PFSK-1 (cell line): Measurements from ENCODE around the gene MAP4K4.

Experiments
- FOXP2 ChIP-seq: optimal IDR thresholded peaks from 2 replicates; pipeline ENCODE3; 2011; ENCODE audit warnings: borderline replicate concordance, control low read depth, inconsistent platforms; ENCODE audit not compliant: insufficient read depth; ENCODE audit errors: extremely low read length, extremely low read depth
- POLR2AphosphoS5 ChIP-seq: IDR thresholded peaks from 2 replicates; pipeline ENCODE4 v1.6.1; 2012; ENCODE audit warnings: low read depth, mild to moderate bottlenecking, control low read depth, low read length, moderate library complexity
- SIN3A ChIP-seq: IDR thresholded peaks from 2 replicates; pipeline ENCODE4 v1.6.1; 2012; ENCODE audit warnings: mild to moderate bottlenecking, low read length, moderate library complexity, borderline replicate concordance; ENCODE audit not compliant: insufficient read depth
- TAF1 ChIP-seq: IDR thresholded peaks from 2 replicates; pipeline ENCODE4 v1.6.1; 2012; ENCODE audit warnings: low read length, control low read depth, borderline replicate concordance; ENCODE audit not compliant: insufficient read depth
- TF ChIP-seq, protein P1 (sequence below), 2 experiments: IDR thresholded peaks; 2 replicates each; pipeline versions ENCODE4 v1.6.1 to v1.8.0; 2011 to 2012; ENCODE audit warnings: low read depth in 2 of 2, low read length in 2 of 2, control low read depth in 1 of 2, inconsistent platforms in 1 of 2, mild to moderate bottlenecking in 1 of 2, moderate library complexity in 1 of 2; ENCODE audit not compliant: insufficient read depth in 1 of 2

MAP4K4 gene

DNA sequence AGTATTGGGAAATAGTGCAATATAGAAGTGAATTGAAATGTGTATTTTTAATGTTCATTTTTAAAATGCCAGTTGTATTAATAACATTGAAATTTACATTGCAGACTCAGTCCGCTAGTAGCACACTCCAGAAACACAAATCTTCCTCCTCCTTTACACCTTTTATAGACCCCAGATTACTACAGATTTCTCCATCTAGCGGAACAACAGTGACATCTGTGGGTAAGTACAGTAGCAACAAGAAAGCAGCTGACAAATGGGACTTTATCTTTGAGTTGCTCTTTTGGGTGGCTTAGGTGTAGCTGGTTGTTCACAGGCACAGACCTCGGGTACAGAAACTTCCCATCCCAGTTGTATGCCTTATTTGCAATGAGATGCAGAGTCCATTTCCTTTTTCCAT is 176.0 kb downstream of the MAP4K4 start:
- no peak for TF ChIP-seq TAF1
- TF ChIP-seq FOXP2: no peak
- no peak for TF ChIP-seq POLR2AphosphoS5
- no peak for TF ChIP-seq SIN3A
- TF ChIP-seq, protein P1, sequence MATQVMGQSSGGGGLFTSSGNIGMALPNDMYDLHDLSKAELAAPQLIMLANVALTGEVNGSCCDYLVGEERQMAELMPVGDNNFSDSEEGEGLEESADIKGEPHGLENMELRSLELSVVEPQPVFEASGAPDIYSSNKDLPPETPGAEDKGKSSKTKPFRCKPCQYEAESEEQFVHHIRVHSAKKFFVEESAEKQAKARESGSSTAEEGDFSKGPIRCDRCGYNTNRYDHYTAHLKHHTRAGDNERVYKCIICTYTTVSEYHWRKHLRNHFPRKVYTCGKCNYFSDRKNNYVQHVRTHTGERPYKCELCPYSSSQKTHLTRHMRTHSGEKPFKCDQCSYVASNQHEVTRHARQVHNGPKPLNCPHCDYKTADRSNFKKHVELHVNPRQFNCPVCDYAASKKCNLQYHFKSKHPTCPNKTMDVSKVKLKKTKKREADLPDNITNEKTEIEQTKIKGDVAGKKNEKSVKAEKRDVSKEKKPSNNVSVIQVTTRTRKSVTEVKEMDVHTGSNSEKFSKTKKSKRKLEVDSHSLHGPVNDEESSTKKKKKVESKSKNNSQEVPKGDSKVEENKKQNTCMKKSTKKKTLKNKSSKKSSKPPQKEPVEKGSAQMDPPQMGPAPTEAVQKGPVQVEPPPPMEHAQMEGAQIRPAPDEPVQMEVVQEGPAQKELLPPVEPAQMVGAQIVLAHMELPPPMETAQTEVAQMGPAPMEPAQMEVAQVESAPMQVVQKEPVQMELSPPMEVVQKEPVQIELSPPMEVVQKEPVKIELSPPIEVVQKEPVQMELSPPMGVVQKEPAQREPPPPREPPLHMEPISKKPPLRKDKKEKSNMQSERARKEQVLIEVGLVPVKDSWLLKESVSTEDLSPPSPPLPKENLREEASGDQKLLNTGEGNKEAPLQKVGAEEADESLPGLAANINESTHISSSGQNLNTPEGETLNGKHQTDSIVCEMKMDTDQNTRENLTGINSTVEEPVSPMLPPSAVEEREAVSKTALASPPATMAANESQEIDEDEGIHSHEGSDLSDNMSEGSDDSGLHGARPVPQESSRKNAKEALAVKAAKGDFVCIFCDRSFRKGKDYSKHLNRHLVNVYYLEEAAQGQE (IDR thresholded peaks at IDR 0.05; ENCODE audit: insufficient read depth in 1 of 2, low read depth in 2 of 2, low read length in 2 of 2): no peak

DNA sequence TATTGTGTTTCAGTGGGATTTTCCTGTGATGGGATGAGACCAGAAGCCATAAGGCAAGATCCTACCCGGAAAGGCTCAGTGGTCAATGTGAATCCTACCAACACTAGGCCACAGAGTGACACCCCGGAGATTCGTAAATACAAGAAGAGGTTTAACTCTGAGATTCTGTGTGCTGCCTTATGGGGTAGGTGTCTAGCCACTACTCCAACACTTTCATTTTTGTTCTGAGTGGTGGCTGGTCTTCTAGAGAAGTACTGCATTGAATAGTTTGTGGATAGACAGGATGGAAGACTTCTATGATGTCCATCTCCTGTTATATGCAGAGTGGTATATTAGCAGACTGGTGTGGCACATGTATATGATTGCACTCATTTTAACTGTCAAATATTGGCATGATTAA is 176.6 kb downstream of the MAP4K4 start:
- TF ChIP-seq TAF1 (no peak), FOXP2 (no peak), POLR2AphosphoS5 (no peak), SIN3A (no peak)
- TF ChIP-seq, protein P1 (IDR thresholded peaks at IDR 0.05; ENCODE audit: insufficient read depth in 1 of 2, low read depth in 2 of 2, low read length in 2 of 2): no peak

DNA sequence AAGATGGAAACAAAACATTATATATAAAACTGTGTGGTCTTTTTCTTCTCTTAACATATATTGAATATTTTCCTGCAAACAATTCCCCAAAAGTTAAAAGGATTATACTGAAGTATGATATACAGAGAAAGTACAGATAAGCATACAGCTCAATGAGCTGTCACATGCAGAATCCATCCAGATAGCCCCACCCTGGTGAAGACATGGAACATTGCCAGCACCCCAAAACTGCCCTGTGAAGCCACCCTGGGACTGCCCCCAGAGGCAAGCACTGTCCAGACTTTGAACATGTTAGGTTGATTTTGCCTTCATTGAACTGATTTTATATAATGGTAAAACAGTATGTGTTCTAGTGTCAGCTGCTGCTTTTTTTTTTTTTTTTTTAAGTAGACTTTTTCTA is 182.0 kb downstream of the MAP4K4 start:
- TF ChIP-seq, protein P1 (IDR thresholded peaks at IDR 0.05; ENCODE audit: insufficient read depth in 1 of 2, low read depth in 2 of 2, low read length in 2 of 2): no peak
- TF ChIP-seq SIN3A: no peak

DNA sequence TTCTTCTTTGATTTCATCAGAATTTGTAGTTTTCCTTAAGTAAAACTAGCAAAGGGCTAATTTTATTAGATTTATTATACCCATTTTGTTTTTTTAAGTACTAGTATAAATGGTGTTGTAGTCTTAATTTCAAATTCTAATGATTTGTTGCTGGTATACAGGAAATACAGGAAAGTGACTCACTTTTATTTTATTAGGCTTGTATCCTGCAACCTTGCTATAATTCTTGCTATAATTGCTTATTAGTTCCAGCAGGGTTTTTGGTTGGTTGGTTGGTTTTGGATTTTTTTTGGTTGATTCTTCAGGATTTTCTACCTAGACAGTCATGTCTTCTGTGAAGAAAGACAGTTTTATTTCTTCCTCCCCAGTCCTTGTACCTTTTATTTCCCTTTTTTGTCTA is 183.6 kb downstream of the MAP4K4 start:
- TF ChIP-seq, protein P1 (IDR thresholded peaks at IDR 0.05; ENCODE audit: insufficient read depth in 1 of 2, low read depth in 2 of 2, low read length in 2 of 2): no peak
- TF ChIP-seq POLR2AphosphoS5: no peak
- no peak for TF ChIP-seq FOXP2
- TF ChIP-seq SIN3A: no peak
- TF ChIP-seq TAF1: no peak

DNA sequence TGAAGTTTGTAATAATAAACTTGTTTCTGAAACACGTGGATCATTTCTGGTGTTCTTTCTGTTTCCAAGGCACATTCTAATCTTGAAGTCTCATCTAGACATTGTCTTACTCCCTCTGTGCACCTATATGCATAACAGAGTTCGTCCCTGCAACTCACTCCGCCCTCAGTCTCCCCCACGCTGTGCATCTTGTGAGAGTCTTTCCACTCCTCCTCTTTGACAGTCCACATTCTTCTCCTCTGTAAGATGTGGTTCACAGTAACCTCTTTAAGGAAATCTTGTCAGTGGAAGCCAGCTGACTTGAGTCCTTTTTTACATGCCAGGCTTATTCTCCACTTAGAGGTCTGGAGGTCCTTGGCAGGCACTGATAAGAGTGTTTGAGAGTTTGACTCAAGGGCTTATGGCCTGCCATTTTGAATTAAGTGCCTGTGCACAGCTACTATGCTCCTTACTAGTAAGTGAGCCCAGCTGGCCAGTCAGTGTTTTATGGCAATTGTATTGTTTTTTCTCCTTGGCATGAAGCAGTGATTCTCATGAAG is 185.3 kb downstream of the MAP4K4 start:
- TF ChIP-seq POLR2AphosphoS5 (no peak), SIN3A (no peak), FOXP2 (no peak), TAF1 (no peak)
- TF ChIP-seq, protein P1 (IDR thresholded peaks at IDR 0.05; ENCODE audit: insufficient read depth in 1 of 2, low read depth in 2 of 2, low read length in 2 of 2): no peak
